ENCODE data around the gene YWHAE.

Gene YWHAE

DNA sequence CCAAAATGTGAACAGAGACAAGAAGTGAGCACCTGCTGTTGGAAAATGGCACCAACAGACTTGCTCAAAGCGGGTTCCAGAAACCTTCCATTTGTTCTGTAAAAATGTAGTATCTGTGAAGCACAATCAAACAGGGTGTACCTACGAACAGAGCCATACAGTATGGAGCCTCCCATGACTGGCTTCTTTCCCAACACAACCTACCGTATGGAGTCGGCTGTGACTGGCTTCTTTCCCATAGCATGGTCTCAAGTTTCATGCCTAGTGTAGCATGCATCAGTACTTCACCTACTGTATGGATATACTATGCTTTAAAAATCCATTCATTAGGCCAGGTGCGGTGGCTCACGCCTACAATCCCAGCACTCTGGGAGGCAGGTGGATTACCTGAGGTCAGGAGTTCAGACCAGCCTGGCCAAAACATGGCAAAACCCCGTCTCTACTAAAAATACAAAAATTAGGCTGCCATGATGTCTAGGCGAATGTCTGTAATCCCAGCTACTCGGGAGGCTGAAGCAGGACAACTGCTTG lies 26.2 kb downstream of the YWHAE start:
- H3K4me3 ChIP-seq (ENCODE audit: low read length in 2 of 2): peak overlapping the region; percentile 10 to 22
- H3K27me3 ChIP-seq (ENCODE audit: control insufficient read depth in 1 of 2, insufficient read depth in 2 of 2, low read length in 2 of 2): no peaks in the 10 kb centered on the region
- H3K27ac ChIP-seq (ENCODE audit: low read length): no peak overlapping the region
- peaks cover 51% of the 10 kb centered on the region for H3K4me1 ChIP-seq (ENCODE audit: control insufficient read depth, insufficient read depth, low read length)
- peaks cover 0 to 6% of the 10 kb centered on the region in 2 donors for H3K36me3 ChIP-seq (ENCODE audit: control insufficient read depth in 2 of 2, insufficient read depth in 2 of 2, low read length in 2 of 2)
- H3K9me3 ChIP-seq (ENCODE audit: control insufficient read depth in 2 of 2, low read length in 2 of 2): no peaks in the 10 kb centered on the region
- H3K9ac ChIP-seq (ENCODE audit: low read length in 2 of 2): no peak overlapping the region

DNA sequence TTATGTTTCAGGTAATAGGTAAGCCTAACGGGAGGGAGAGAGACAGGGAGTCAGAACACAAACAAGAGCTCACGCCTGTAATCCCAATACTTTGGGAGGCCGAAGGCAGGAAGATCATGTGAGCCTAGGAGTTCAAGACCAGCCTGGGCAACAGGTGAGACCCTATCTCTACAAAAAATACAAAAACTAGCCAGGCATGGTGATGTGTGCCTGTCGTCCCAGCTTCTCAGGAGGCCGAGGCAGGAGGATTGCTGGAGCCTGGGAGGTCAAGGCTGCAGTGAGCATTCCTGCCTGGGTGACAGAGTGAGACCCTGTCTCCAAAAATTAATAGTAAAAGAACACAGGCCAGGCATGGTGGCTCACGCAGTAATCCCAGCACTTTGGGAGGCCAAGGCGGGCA lies 27.4 kb downstream of the YWHAE start:
- H3K27ac ChIP-seq (ENCODE audit: low read length): no peak overlapping the region
- no peaks in the 10 kb centered on the region for H3K27me3 ChIP-seq (ENCODE audit: control insufficient read depth in 1 of 2, insufficient read depth in 2 of 2, low read length in 2 of 2)
- H3K36me3 ChIP-seq (ENCODE audit: control insufficient read depth in 2 of 2, insufficient read depth in 2 of 2, low read length in 2 of 2): peaks cover 0 to 6% of the 10 kb centered on the region in 2 donors
- no peak overlapping the region for H3K4me3 ChIP-seq (ENCODE audit: low read length in 2 of 2)
- H3K9ac ChIP-seq (ENCODE audit: low read length in 2 of 2): no peak overlapping the region
- H3K9me3 ChIP-seq (ENCODE audit: control insufficient read depth in 2 of 2, low read length in 2 of 2): no peaks in the 10 kb centered on the region
- H3K4me1 ChIP-seq (ENCODE audit: control insufficient read depth, insufficient read depth, low read length): peaks cover 50% of the 10 kb centered on the region

DNA sequence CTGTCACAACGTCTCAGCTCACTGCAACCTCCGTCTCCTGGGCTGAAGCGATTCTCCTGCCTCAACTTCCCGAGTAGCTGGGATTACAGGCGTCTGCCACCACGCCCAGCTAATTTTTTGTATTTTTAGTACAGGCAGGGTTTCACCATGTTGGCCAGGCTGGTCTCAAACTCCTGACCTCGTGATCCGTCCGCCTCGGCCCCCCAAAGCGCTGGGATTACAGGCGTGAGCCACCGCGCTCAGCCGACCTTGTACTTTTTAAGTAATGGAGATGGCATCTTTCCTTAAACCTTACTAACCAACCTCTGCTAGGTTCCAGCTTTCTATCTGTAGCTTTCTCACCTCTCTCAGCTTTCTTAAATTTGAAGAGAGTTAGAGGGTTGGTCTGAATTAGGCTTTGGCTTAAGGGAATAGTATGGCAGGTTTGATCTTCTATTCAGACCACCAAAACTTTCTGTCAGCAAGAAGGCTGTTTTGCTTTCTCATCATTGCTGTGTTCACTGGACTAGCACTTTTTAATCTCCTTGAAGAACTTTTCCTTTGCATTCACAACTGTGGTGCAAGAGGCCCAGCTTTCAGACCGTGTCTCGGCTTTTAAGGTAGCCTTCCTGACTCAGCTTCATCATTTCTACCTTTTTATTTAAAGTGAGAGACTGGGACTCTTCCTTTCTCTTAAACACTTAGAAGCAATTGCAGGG lies 28.0 kb downstream of the YWHAE start:
- H3K9ac ChIP-seq (ENCODE audit: low read length in 2 of 2): no peak overlapping the region
- H3K27ac ChIP-seq (ENCODE audit: low read length): no peak overlapping the region
- H3K4me3 ChIP-seq (ENCODE audit: low read length in 2 of 2): no peak overlapping the region
- H3K4me1 ChIP-seq (ENCODE audit: control insufficient read depth, insufficient read depth, low read length): peaks cover 44% of the 10 kb centered on the region
- peaks cover 0 to 6% of the 10 kb centered on the region in 2 donors for H3K36me3 ChIP-seq (ENCODE audit: control insufficient read depth in 2 of 2, insufficient read depth in 2 of 2, low read length in 2 of 2)
- H3K9me3 ChIP-seq (ENCODE audit: control insufficient read depth in 2 of 2, low read length in 2 of 2): no peaks in the 10 kb centered on the region
- no peaks in the 10 kb centered on the region for H3K27me3 ChIP-seq (ENCODE audit: control insufficient read depth in 1 of 2, insufficient read depth in 2 of 2, low read length in 2 of 2)

DNA sequence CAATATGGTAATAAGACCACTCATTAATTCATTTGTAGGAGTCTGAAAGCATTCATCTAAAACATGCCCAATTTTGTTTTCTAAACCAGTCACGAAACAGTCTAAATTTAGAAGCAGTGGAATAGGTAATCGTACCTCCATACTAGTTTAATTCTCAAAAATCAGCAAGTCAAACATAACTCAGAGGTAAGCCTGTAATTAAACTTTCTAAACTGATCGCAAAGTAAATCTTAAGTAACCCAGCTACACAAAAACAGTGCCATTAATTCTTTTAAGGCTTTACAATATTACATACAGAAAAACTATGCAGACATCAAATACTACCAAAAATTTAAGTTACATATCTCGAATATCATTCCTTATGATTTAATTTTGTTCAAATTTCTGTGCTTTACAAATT lies 31.4 kb downstream of the YWHAE start:
- H3K27ac ChIP-seq (ENCODE audit: low read length): no peak overlapping the region
- peaks cover 6 to 15% of the 10 kb centered on the region in 2 donors for H3K36me3 ChIP-seq (ENCODE audit: control insufficient read depth in 2 of 2, insufficient read depth in 2 of 2, low read length in 2 of 2)
- H3K4me3 ChIP-seq (ENCODE audit: low read length in 2 of 2): no peak overlapping the region
- H3K9ac ChIP-seq (ENCODE audit: low read length in 2 of 2): no peak overlapping the region
- no peaks in the 10 kb centered on the region for H3K27me3 ChIP-seq (ENCODE audit: control insufficient read depth in 1 of 2, insufficient read depth in 2 of 2, low read length in 2 of 2)
- no peaks in the 10 kb centered on the region for H3K9me3 ChIP-seq (ENCODE audit: control insufficient read depth in 2 of 2, low read length in 2 of 2)
- peaks cover 30% of the 10 kb centered on the region for H3K4me1 ChIP-seq (ENCODE audit: control insufficient read depth, insufficient read depth, low read length)

DNA sequence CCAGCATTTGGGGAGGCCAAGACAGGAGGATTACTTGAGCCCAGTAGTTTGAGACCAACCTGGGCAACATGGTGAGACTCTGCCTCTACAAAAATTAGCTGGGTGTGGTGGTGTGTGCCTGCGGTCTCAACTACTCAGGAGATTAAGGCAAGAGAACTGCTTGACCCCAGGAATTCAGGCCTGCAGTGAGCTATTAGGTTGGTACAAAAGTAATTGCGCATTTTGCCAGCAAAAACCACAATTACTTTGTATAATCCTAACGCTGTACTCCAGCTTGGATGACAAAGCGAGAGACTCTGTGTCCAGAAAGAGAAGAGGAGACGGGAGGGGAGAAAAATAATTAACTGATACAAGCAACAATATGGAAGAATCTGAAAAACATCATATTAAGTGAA lies 32.7 kb downstream of the YWHAE start:
- H3K27me3 ChIP-seq (ENCODE audit: control insufficient read depth in 1 of 2, insufficient read depth in 2 of 2, low read length in 2 of 2): no peaks in the 10 kb centered on the region
- no peak overlapping the region for H3K9ac ChIP-seq (ENCODE audit: low read length in 2 of 2)
- no peak overlapping the region for H3K27ac ChIP-seq (ENCODE audit: low read length)
- peaks cover 30% of the 10 kb centered on the region for H3K4me1 ChIP-seq (ENCODE audit: control insufficient read depth, insufficient read depth, low read length)
- no peaks in the 10 kb centered on the region for H3K9me3 ChIP-seq (ENCODE audit: control insufficient read depth in 2 of 2, low read length in 2 of 2)
- H3K36me3 ChIP-seq (ENCODE audit: control insufficient read depth in 2 of 2, insufficient read depth in 2 of 2, low read length in 2 of 2): peaks cover 6 to 11% of the 10 kb centered on the region in 2 donors
- no peak overlapping the region for H3K4me3 ChIP-seq (ENCODE audit: low read length in 2 of 2)

DNA sequence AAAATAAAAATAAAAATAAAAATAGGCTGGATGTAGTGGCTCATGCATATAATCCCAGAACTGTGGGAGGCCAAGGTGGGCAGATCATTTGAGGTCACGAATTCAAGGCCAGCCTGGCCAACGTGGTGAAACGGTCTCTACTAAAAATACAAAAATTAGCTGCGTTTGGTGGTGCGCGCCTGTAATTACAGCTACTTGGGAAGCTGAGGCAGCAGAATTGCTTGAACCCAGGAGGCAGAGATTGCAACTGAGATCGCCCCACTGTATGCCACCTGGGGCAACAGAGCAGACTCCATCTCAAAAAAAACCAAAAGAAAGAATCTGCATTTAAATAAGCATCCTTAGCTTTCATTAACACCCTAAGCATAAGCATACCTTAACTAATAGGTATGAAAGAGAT lies 33.8 kb downstream of the YWHAE start:
- Histone ChIP-seq H3K4me1 (ENCODE audit: control insufficient read depth, insufficient read depth, low read length) (peaks cover 26% of the 10 kb centered on the region), H3K9me3 (ENCODE audit: control insufficient read depth in 2 of 2, low read length in 2 of 2) (no peaks in the 10 kb centered on the region), H3K36me3 (ENCODE audit: control insufficient read depth in 2 of 2, insufficient read depth in 2 of 2, low read length in 2 of 2) (peaks cover 6 to 10% of the 10 kb centered on the region in 2 donors), H3K27ac (ENCODE audit: low read length) (no peak overlapping the region), H3K4me3 (ENCODE audit: low read length in 2 of 2) (no peak overlapping the region), H3K9ac (ENCODE audit: low read length in 2 of 2) (no peak overlapping the region), H3K27me3 (ENCODE audit: control insufficient read depth in 1 of 2, insufficient read depth in 2 of 2, low read length in 2 of 2) (no peaks in the 10 kb centered on the region)

DNA sequence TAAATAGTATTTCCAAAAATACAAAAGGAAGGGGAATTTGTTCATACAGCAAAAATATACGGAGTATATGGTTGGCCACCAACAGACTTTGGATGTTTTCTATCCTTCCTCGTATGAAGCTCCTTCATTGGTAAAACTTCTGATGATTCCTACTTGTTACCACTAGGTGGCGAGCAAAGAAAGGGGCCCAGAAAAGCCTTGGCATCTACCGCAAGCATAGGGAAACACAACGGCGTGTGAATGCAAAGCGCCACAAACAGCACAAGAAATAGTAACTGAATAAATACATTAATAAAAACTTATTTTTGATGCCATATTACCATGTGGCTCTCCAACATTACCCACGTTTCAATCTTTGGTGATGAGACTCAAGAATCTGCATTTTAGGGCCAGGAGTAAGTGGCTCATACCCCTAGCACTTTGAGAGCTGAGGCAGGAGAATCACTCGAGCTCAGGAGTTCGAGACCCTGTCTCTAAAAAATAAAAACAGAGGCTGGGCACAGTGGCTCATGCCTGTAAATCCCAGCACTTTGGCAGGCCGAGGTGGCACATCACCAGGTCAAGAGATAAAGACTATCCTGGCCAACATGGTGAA lies 34.5 kb downstream of the YWHAE start:
- H3K4me3 ChIP-seq (ENCODE audit: low read length in 2 of 2): peak overlapping the region; percentile 12 to 40
- peak overlapping the region in 1 of 2 donors; percentile 31 for H3K9ac ChIP-seq (ENCODE audit: low read length in 2 of 2)
- peaks cover 28% of the 10 kb centered on the region for H3K4me1 ChIP-seq (ENCODE audit: control insufficient read depth, insufficient read depth, low read length)
- no peak overlapping the region for H3K27ac ChIP-seq (ENCODE audit: low read length)
- H3K27me3 ChIP-seq (ENCODE audit: control insufficient read depth in 1 of 2, insufficient read depth in 2 of 2, low read length in 2 of 2): no peaks in the 10 kb centered on the region
- H3K36me3 ChIP-seq (ENCODE audit: control insufficient read depth in 2 of 2, insufficient read depth in 2 of 2, low read length in 2 of 2): peaks cover 6 to 10% of the 10 kb centered on the region in 2 donors
- no peaks in the 10 kb centered on the region for H3K9me3 ChIP-seq (ENCODE audit: control insufficient read depth in 2 of 2, low read length in 2 of 2)

DNA sequence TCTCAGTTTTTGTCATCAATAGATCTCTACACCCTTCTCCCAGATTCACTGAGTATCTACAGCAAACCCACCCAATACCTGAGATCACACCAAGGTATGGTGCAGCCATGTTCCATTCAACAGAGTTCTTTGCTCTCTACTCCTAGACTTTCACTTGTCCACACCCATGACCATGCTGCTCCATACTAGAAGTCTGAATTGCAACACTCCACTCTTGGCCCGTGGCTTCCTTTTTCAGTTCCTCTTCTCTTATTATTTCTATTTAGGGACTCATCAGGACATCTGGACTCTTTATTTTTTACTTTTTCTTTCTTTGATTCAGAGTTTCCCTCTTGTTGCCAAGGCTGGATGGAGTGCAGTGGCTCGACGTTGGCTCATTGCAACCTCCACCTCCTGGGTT lies 37.1 kb downstream of the YWHAE start:
- no peak overlapping the region for H3K27ac ChIP-seq (ENCODE audit: low read length)
- no peak overlapping the region for H3K9ac ChIP-seq (ENCODE audit: low read length in 2 of 2)
- no peaks in the 10 kb centered on the region for H3K27me3 ChIP-seq (ENCODE audit: control insufficient read depth in 1 of 2, insufficient read depth in 2 of 2, low read length in 2 of 2)

DNA sequence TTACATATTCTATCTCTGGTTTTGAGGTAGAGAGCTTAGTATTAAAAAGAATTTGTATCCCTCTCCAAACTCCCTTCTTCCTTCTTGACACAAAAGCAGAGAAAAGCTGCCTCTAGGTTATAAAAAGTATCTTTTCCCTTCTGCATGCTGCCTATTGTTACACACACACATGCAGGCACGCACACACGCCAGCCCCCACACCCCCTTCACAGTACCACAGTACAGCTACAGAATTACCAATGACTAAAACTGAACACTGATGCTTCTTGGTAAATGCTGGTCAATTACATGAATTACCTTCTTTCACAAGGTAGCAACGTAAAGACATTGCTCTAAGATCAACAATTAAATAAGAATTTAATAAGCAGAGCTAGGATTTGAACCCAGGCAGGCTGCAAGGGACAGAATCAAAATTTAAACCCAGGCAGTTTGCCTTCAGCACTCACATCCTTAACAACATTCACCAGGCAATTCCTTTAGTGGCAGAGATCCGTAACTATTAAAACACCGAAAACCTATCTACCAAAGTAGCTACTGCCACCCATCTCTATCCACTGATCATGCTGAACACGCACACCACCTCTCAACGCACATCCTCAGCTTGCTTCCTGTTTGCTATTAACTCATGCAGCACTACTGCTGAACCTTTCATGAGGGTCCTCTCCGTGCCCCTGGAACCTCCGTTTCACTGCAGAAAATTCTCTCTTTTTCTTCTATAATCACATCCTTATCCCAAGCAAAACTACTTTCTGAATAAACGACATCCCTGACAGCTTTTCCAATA lies 37.8 kb downstream of the YWHAE start:
- H3K36me3 ChIP-seq (ENCODE audit: control insufficient read depth in 2 of 2, insufficient read depth in 2 of 2, low read length in 2 of 2): peaks cover 9 to 14% of the 10 kb centered on the region in 2 donors
- no peak overlapping the region for H3K9ac ChIP-seq (ENCODE audit: low read length in 2 of 2)
- peak overlapping the region in 1 of 2 donors; percentile 49 for H3K4me3 ChIP-seq (ENCODE audit: low read length in 2 of 2)
- H3K4me1 ChIP-seq (ENCODE audit: control insufficient read depth, insufficient read depth, low read length): peaks cover 28% of the 10 kb centered on the region
- no peaks in the 10 kb centered on the region for H3K9me3 ChIP-seq (ENCODE audit: control insufficient read depth in 2 of 2, low read length in 2 of 2)
- H3K27ac ChIP-seq (ENCODE audit: low read length): no peak overlapping the region
- H3K27me3 ChIP-seq (ENCODE audit: control insufficient read depth in 1 of 2, insufficient read depth in 2 of 2, low read length in 2 of 2): no peaks in the 10 kb centered on the region

More for the DNA sequence above, 37.1 kb downstream of the YWHAE start:
- H3K9me3 ChIP-seq (ENCODE audit: control insufficient read depth in 2 of 2, low read length in 2 of 2): no peaks in the 10 kb centered on the region
- no peak overlapping the region for H3K4me3 ChIP-seq (ENCODE audit: low read length in 2 of 2)
- H3K36me3 ChIP-seq (ENCODE audit: control insufficient read depth in 2 of 2, insufficient read depth in 2 of 2, low read length in 2 of 2): peaks cover 9 to 14% of the 10 kb centered on the region in 2 donors
- peaks cover 28% of the 10 kb centered on the region for H3K4me1 ChIP-seq (ENCODE audit: control insufficient read depth, insufficient read depth, low read length)

DNA sequence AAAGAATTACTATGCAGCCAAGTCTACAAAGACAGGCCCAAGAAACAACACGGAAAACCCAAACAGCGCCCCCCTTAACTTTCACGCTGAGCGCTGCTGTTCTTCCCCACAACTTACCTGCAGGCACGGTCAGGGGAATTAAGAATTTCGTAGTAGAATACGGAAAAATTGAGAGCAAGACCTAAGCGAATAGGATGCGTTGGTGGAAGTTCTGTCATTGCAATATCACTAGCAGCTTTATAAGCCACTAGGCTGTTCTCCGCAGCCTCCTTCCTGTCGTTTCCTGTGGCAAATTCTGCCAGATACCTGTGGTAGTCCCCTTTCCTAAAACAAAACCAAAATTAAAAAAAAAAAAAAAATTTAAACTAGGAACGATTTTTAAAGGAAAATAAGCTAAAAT lies 39.0 kb downstream of the YWHAE start:
- Histone ChIP-seq H3K36me3 (ENCODE audit: control insufficient read depth in 2 of 2, insufficient read depth in 2 of 2, low read length in 2 of 2) (peaks cover 9 to 19% of the 10 kb centered on the region in 2 donors), H3K27ac (ENCODE audit: low read length) (no peak overlapping the region), H3K9me3 (ENCODE audit: control insufficient read depth in 2 of 2, low read length in 2 of 2) (no peaks in the 10 kb centered on the region), H3K27me3 (ENCODE audit: control insufficient read depth in 1 of 2, insufficient read depth in 2 of 2, low read length in 2 of 2) (no peaks in the 10 kb centered on the region), H3K4me3 (ENCODE audit: low read length in 2 of 2) (no peak overlapping the region), H3K9ac (ENCODE audit: low read length in 2 of 2) (no peak overlapping the region), H3K4me1 (ENCODE audit: control insufficient read depth, insufficient read depth, low read length) (peaks cover 23% of the 10 kb centered on the region)
